HepG2 (cell line): ENCODE measurements around the gene PSMB3. TPM values are rescaled to one million over a fixed set of nuclear protein-coding genes. Genes with fewer than 3 reads are reported as not detected.

Experiments used
- CC2D1A ChIP-seq: sonication (generic); formaldehyde crosslinking; IDR thresholded peaks from 2 replicates; pipeline ENCODE4 v1.8.1; 2023; ENCODE audit warnings: mild to moderate bottlenecking, missing genetic modification reagents
- ELF3 ChIP-seq: IDR thresholded peaks from 2 replicates; pipeline ENCODE4 v1.6.1; 2016; ENCODE audit warnings: missing genetic modification reagents, missing compliant biosample characterization
- MAFG ChIP-seq: sonication (generic); formaldehyde crosslinking; IDR thresholded peaks from 2 replicates; pipeline ENCODE4 v1.5.1; 2020; ENCODE audit warnings: mild to moderate bottlenecking, missing genetic modification reagents
- MIXL1 ChIP-seq: IDR thresholded peaks from 2 replicates; pipeline ENCODE4 v1.6.1; 2016
- NFKB2 ChIP-seq: sonication (generic); formaldehyde crosslinking; IDR thresholded peaks from 2 replicates; pipeline ENCODE4 v1.4.0; 2020; ENCODE audit warnings: missing genetic modification reagents, borderline replicate concordance
- NKX3-1 ChIP-seq: sonication (generic); formaldehyde crosslinking; IDR thresholded peaks from 2 replicates; pipeline ENCODE4 v1.5.0; 2020; ENCODE audit warnings: missing genetic modification reagents
- PCBP1 ChIP-seq: fragments of 200-400 bp; formaldehyde crosslinking; IDR thresholded peaks from 2 replicates; pipeline ENCODE4 v1.6.1; 2017; ENCODE audit warnings: mild to moderate bottlenecking, low read depth, low read length, borderline replicate concordance
- ZBTB3 ChIP-seq: sonication (generic); formaldehyde crosslinking; IDR thresholded peaks from 2 replicates; pipeline ENCODE4 v1.4.0; 2020; ENCODE audit warnings: low read depth, mild to moderate bottlenecking, moderate library complexity, missing genetic modification reagents, borderline replicate concordance
- ZBTB8A ChIP-seq: sonication (generic); formaldehyde crosslinking; IDR thresholded peaks from 2 replicates; pipeline ENCODE4 v1.4.0; 2020; ENCODE audit warnings: mild to moderate bottlenecking, low read depth, missing genetic modification reagents, borderline replicate concordance
- ZNF138 ChIP-seq: sonication (generic); formaldehyde crosslinking; IDR thresholded peaks from 2 replicates; pipeline ENCODE4 v1.5.0; 2020; ENCODE audit warnings: mild to moderate bottlenecking, low read depth, missing genetic modification reagents
- ZNF160 ChIP-seq: sonication (generic); formaldehyde crosslinking; IDR thresholded peaks from 2 replicates; pipeline ENCODE4 v1.8.0; 2022; ENCODE audit warnings: mild to moderate bottlenecking, inconsistent platforms, missing genetic modification reagents
- ZNF333 ChIP-seq: sonication (generic); formaldehyde crosslinking; IDR thresholded peaks from 2 replicates; pipeline ENCODE4 v1.4.0; 2020; ENCODE audit warnings: mild to moderate bottlenecking, missing genetic modification reagents, borderline replicate concordance
- ZNF335 ChIP-seq: sonication (generic); formaldehyde crosslinking; IDR thresholded peaks from 2 replicates; pipeline ENCODE4 v1.4.0; 2020; ENCODE audit warnings: missing genetic modification reagents
- ZNF776 ChIP-seq: sonication (generic); formaldehyde crosslinking; IDR thresholded peaks from 2 replicates; pipeline ENCODE4 v1.4.0; 2020; ENCODE audit warnings: mild to moderate bottlenecking, missing genetic modification reagents
- ZSCAN31 ChIP-seq: sonication (generic); formaldehyde crosslinking; IDR thresholded peaks from 2 replicates; pipeline ENCODE4 v1.5.0; 2020; ENCODE audit warnings: low read depth, mild to moderate bottlenecking, missing genetic modification reagents
- polyA plus RNA-seq, 8 experiments: library from polyadenylated mRNA; depleted of rRNA in 3 of 8; stranded (reverse) in 7 of 8; unstranded in 1 of 8; fragments of >200 nt; fragmentation: Illumina TruSeq in 4 of 8; extraction: Trizol in 4 of 8; gene quantifications; 2 replicates each; pipeline versions ENCODE4 v1.2.1 to v1.2.3, GENCODE V29; 2011 to 2016; ENCODE audit warnings: low read depth in 4 of 8, missing spikeins in 1 of 8, mixed read lengths in 1 of 8; ENCODE audit not compliant: insufficient read depth in 1 of 8
- total RNA-seq, 5 experiments: library from RNA; depleted of rRNA; stranded (reverse); fragments of >200 nt; fragmentation: Illumina TruSeq; extraction: Trizol; gene quantifications; 2 replicates each; pipeline ENCODE4 v1.2.3, GENCODE V29; 2016; ENCODE audit warnings: low read depth in 1 of 5
- TF ChIP-seq, protein P1 (sequence below), 2 experiments: sonication (generic) in 1 of 2; formaldehyde crosslinking in 1 of 2; IDR thresholded peaks; 2 replicates each; pipeline versions ENCODE4 v1.4.0 to v1.6.1; 2016 to 2020; ENCODE audit warnings: borderline replicate concordance in 1 of 2, low read depth in 1 of 2, mild to moderate bottlenecking in 1 of 2, missing genetic modification reagents in 1 of 2
- TF ChIP-seq, protein P2 (sequence below), 2 experiments: fragments of 450-650 bp in 1 of 2; sonication (generic) in 1 of 2; formaldehyde crosslinking; IDR thresholded peaks; 2 replicates each; pipeline versions ENCODE4 v1.5.0 to v1.8.0; 2020 to 2022; ENCODE audit warnings: mild to moderate bottlenecking in 1 of 2, missing genetic modification reagents in 1 of 2
- TF ChIP-seq, protein P3 (sequence below): fragments of 450-650 bp; IDR thresholded peaks from 2 replicates; pipeline ENCODE4 v1.6.1; 2017; ENCODE audit warnings: mild to moderate bottlenecking
- TF ChIP-seq, protein P4 (sequence below): sonication (generic); formaldehyde crosslinking; IDR thresholded peaks from 2 replicates; pipeline ENCODE4 v1.4.0; 2020; ENCODE audit warnings: missing genetic modification reagents

PSMB3 gene
- total and polyA plus RNA-seq, 2 of the 13 experiments (the other 11 are each of a cell fraction or from before 2014, with no cell fraction given): 366 to 517 TPM

DNA sequence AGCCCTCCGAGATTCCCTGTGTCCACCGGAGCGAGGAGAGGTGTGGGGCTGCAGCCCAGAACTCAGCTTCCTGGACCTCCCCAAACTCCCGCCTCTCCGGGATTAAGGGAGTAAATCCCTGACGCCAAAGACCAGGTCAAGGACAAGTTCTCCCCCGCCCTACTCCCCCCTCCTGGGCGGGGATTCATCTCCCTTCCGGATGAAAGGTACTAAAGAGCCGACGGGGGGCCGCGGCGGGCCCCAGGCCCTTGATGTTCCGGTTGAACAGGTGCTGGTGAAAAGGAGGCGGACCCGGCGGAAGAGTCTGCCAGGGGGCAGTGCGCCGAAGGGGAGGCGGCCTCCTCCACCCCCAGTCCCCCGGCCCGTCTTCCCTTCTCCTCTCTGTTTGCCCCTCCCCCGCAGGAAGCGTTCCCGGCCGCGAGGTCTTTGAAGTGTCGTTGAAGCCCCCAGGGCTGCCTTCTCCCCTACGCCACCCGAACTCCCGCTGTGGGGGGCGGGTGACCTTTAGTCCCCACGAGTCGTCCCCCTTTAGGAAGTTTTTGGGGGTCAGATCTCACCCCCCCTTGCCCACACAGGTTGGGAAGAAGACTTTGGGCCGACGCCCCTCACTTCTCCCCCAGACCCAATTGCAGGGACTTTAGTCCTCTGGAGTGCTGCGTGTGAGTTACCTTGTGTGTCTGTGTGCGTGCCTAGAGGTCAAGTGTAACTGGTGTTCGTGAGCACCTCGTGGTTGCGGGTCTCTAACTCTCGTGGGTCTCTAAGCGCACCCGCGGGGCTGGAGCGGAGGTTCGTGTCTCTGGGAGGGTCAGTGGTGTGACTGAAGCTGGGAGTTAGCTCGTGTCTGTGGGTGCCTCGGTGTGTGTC, 48.6 kb upstream of the PSMB3 start (continued):
- TF ChIP-seq, protein P1, sequence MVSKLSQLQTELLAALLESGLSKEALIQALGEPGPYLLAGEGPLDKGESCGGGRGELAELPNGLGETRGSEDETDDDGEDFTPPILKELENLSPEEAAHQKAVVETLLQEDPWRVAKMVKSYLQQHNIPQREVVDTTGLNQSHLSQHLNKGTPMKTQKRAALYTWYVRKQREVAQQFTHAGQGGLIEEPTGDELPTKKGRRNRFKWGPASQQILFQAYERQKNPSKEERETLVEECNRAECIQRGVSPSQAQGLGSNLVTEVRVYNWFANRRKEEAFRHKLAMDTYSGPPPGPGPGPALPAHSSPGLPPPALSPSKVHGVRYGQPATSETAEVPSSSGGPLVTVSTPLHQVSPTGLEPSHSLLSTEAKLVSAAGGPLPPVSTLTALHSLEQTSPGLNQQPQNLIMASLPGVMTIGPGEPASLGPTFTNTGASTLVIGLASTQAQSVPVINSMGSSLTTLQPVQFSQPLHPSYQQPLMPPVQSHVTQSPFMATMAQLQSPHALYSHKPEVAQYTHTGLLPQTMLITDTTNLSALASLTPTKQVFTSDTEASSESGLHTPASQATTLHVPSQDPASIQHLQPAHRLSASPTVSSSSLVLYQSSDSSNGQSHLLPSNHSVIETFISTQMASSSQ (IDR thresholded peaks at IDR 0.05; ENCODE audit: low read depth): peak; percentile 88; the same call in 1 of the 2 replicates
- TF ChIP-seq, protein P1 (CRISPR knock-in tag; IDR thresholded peaks at IDR 0.05; ENCODE audit: borderline replicate concordance): peak; percentile 95
- TF ChIP-seq ZNF333 (CRISPR knock-in tag) (peak; percentile 94), ELF3 (CRISPR knock-in tag) (peak; percentile 98), PCBP1 (peak; percentile 99), ZNF138 (CRISPR knock-in tag) (0 out of 2 replicates have a peak, but pooled peaks have one; percentile 17), NKX3-1 (CRISPR knock-in tag) (peak; percentile 81), NFKB2 (CRISPR knock-in tag) (peak; percentile 92; the same call in 1 of the 2 replicates), CC2D1A (CRISPR knock-in tag) (peak; percentile 60; the same call in 1 of the 2 replicates), ZNF776 (CRISPR knock-in tag) (peak; percentile 69), ZSCAN31 (CRISPR knock-in tag) (peak; percentile 92), MAFG (no peak), MIXL1 (CRISPR knock-in tag) (peak; percentile 93), ZNF335 (peak; percentile 84), ZBTB8A (CRISPR knock-in tag) (no peak), ZBTB3 (CRISPR knock-in tag) (peak; percentile 95), ZNF160 (CRISPR knock-in tag) (peak; percentile 12; the same call in 1 of the 2 replicates)
- TF ChIP-seq, protein P2, sequence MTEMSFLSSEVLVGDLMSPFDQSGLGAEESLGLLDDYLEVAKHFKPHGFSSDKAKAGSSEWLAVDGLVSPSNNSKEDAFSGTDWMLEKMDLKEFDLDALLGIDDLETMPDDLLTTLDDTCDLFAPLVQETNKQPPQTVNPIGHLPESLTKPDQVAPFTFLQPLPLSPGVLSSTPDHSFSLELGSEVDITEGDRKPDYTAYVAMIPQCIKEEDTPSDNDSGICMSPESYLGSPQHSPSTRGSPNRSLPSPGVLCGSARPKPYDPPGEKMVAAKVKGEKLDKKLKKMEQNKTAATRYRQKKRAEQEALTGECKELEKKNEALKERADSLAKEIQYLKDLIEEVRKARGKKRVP (CRISPR knock-in tag; IDR thresholded peaks at IDR 0.05): peak in 1 of 2 experiments; percentile 88; a peak in 2 of 4 replicates
- TF ChIP-seq, protein P3, sequence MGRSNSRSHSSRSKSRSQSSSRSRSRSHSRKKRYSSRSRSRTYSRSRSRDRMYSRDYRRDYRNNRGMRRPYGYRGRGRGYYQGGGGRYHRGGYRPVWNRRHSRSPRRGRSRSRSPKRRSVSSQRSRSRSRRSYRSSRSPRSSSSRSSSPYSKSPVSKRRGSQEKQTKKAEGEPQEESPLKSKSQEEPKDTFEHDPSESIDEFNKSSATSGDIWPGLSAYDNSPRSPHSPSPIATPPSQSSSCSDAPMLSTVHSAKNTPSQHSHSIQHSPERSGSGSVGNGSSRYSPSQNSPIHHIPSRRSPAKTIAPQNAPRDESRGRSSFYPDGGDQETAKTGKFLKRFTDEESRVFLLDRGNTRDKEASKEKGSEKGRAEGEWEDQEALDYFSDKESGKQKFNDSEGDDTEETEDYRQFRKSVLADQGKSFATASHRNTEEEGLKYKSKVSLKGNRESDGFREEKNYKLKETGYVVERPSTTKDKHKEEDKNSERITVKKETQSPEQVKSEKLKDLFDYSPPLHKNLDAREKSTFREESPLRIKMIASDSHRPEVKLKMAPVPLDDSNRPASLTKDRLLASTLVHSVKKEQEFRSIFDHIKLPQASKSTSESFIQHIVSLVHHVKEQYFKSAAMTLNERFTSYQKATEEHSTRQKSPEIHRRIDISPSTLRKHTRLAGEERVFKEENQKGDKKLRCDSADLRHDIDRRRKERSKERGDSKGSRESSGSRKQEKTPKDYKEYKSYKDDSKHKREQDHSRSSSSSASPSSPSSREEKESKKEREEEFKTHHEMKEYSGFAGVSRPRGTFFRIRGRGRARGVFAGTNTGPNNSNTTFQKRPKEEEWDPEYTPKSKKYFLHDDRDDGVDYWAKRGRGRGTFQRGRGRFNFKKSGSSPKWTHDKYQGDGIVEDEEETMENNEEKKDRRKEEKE: no peak
- TF ChIP-seq, protein P4, sequence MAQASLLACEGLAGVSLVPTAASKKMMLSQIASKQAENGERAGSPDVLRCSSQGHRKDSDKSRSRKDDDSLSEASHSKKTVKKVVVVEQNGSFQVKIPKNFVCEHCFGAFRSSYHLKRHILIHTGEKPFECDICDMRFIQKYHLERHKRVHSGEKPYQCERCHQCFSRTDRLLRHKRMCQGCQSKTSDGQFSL: peak; percentile 88
